Type B pancreatic cell (in vitro differentiated cells): Measurements from ENCODE around the gene ANXA6. TPM values are rescaled to one million over a fixed set of nuclear protein-coding genes. Genes with fewer than 3 reads are reported as not detected.
A peak's percentile ranks its signal among the peaks of the same experiment; 100 is the strongest.

Experiments
- DNase-seq: peaks from one replicate; pipeline ENCODE4 v3.0.0; 2021; ENCODE audit warnings: mixed read lengths; ENCODE audit not compliant: unreplicated experiment; ENCODE audit errors: extremely low spot score
- H3K27ac Mint-ChIP-seq: 2 replicates; pipeline ENCODE4 v1.8.0; 2021; ENCODE audit warnings: mild to moderate bottlenecking, mixed read lengths
- H3K27me3 Mint-ChIP-seq: 2 replicates; pipeline ENCODE4 v1.8.0; 2021; ENCODE audit warnings: mixed read lengths
- H3K36me3 Mint-ChIP-seq: 2 replicates; pipeline ENCODE4 v1.8.0; 2021; ENCODE audit warnings: mixed read lengths
- H3K4me1 Mint-ChIP-seq: one replicate; pipeline ENCODE4 v1.8.0; 2021; ENCODE audit warnings: mixed read lengths; ENCODE audit not compliant: unreplicated experiment
- H3K4me3 Mint-ChIP-seq: 2 replicates; pipeline ENCODE4 v1.8.0; 2021; ENCODE audit warnings: mild to moderate bottlenecking, mixed read lengths
- H3K9me3 Mint-ChIP-seq: 2 replicates; pipeline ENCODE4 v1.8.0; 2021; ENCODE audit warnings: mixed read lengths
- total RNA-seq: library from RNA; stranded (reverse); gene quantifications from 2 replicates; pipeline ENCODE4 v1.2.1, GENCODE V29; 2021; ENCODE audit warnings: low replicate concordance
- TF ChIP-seq, protein P1 (sequence below): fragments of 200-600 bp; sonication (generic); conservative IDR thresholded peaks from 2 replicates; pipeline ENCODE4 v1.5.0; 2021; ENCODE audit warnings: antibody characterized with exemption, mild to moderate bottlenecking

ANXA6 gene
- total RNA-seq, 1 donor from 2014 or later = 200 TPM

DNA sequence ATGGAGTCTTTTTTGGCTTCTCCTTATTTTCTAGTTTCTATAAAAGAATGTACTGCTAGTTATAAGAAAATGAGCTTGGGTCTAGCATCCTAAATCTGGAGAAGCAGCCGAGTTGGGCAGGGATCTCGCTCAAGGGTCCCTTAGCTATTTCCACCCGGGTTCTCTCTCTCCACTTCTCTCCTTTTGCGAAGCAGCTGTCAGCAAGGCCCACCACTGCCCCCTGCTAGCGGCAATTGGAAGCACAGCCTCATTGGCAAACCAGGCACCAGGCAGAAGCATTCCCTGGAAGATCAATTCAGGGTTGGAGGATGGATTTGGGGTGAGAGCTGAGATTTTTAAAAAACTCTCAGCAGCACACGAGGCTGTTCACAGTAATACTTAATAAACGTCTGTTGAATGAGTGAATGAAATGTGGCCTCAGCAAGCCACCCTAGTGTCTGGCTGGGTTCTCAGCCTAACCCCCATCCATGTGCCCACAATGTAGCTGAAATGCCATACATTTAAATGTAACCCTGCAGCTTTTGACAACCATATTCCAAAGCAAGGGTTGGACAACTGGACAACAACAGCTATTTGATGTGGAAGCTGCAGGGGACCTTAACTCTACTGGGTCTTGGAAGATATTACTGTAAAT is 42.2 kb downstream of the ANXA6 start:
- Mint-ChIP-seq H3K36me3 (peaks cover 8% of the 10 kb centered on the region), H3K27ac (no peak overlapping the region), H3K4me3 (no peak overlapping the region), H3K9me3 (no peaks in the 10 kb centered on the region), H3K4me1 (no peaks in the 10 kb centered on the region), H3K27me3 (no peaks in the 10 kb centered on the region)
- peak; percentile 79 for DNase-seq
- TF ChIP-seq, protein P1, sequence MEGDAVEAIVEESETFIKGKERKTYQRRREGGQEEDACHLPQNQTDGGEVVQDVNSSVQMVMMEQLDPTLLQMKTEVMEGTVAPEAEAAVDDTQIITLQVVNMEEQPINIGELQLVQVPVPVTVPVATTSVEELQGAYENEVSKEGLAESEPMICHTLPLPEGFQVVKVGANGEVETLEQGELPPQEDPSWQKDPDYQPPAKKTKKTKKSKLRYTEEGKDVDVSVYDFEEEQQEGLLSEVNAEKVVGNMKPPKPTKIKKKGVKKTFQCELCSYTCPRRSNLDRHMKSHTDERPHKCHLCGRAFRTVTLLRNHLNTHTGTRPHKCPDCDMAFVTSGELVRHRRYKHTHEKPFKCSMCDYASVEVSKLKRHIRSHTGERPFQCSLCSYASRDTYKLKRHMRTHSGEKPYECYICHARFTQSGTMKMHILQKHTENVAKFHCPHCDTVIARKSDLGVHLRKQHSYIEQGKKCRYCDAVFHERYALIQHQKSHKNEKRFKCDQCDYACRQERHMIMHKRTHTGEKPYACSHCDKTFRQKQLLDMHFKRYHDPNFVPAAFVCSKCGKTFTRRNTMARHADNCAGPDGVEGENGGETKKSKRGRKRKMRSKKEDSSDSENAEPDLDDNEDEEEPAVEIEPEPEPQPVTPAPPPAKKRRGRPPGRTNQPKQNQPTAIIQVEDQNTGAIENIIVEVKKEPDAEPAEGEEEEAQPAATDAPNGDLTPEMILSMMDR = peak; percentile 93

- no peaks in the 10 kb centered on the region for H3K27me3 Mint-ChIP-seq
- DNase-seq = no peak
- H3K4me3 Mint-ChIP-seq = no peak overlapping the region
- no peak overlapping the region for H3K27ac Mint-ChIP-seq
- H3K9me3 Mint-ChIP-seq = no peaks in the 10 kb centered on the region
- H3K36me3 Mint-ChIP-seq = peaks cover 4% of the 10 kb centered on the region
- TF ChIP-seq, protein P1 = no peak
- no peaks in the 10 kb centered on the region for H3K4me1 Mint-ChIP-seq
Observed at GRCh38 chr5:151113651-151114050, 43.9 kb downstream of the ANXA6 start.

DNA sequence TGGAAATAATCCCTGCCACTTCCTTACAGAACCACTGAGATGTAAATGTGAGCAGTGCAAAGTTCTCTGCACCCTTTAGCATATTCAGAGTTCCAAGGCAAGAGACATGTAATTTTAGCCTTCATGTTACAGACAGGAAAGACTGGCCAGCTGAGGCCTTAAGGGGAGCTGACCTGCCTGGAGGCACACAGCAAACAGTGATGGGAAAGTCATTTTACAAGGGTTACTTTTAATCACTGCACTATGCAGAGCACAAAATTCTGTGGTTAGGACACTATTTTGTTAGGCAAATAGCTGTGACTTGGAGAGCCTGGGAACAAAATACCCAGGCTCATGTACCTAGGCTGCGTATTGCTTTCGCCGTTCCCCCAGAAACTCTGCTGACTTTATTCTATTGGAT is 46.6 kb downstream of the ANXA6 start:
- Mint-ChIP-seq H3K36me3 (peaks cover 17% of the 10 kb centered on the region), H3K9me3 (no peaks in the 10 kb centered on the region), H3K27me3 (no peaks in the 10 kb centered on the region), H3K4me1 (no peaks in the 10 kb centered on the region), H3K4me3 (no peak overlapping the region), H3K27ac (no peak overlapping the region)
- DNase-seq = no peak
- TF ChIP-seq, protein P1 = no peak

- Mint-ChIP-seq H3K27ac (no peak overlapping the region), H3K4me3 (no peak overlapping the region), H3K9me3 (no peaks in the 10 kb centered on the region), H3K36me3 (peaks cover 17% of the 10 kb centered on the region), H3K4me1 (no peaks in the 10 kb centered on the region), H3K27me3 (no peaks in the 10 kb centered on the region)
- TF ChIP-seq, protein P1 = no peak
- DNase-seq = no peak
Observed at GRCh38 chr5:151110122-151110681, 47.4 kb downstream of the ANXA6 start.

DNA sequence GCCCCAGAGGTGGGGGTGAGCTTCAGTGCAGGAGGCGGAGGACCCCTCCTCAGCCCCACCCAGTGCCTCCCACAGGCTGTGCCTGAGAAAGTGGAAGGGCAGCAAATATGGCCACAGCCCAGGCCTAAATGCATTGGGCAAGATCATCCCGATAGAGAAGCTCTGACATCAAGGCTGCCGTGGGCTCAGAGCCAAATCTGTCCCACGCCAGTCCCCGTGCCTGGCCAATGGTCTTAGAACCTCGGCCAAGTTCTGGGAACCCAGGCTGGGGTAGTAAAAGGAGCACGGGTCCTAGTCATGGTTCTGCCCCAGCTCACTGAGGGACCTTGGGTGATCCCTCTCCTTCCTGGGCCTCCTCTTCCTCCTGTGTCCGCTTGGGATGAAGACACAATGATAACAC is 49.0 kb downstream of the ANXA6 start:
- TF ChIP-seq, protein P1 = no peak
- Mint-ChIP-seq H3K4me3 (no peak overlapping the region), H3K9me3 (no peaks in the 10 kb centered on the region), H3K27ac (no peak overlapping the region), H3K27me3 (no peaks in the 10 kb centered on the region), H3K4me1 (no peaks in the 10 kb centered on the region), H3K36me3 (peaks cover 13% of the 10 kb centered on the region)
- no peak for DNase-seq
